GM18868 (cell line): ENCODE data around the gene FBXO31.
"Not testable (repeated sequence)": the region's sequence is repeated elsewhere in the genome, so short reads cannot be mapped to it uniquely, and the experiment has no call there.

Experiments used
- ATAC-seq: cut with Tn5 transposase; IDR thresholded peaks from one replicate; pipeline ENCODE4 v1.9.1; 2021; ENCODE audit warnings: mild to moderate bottlenecking, moderate library complexity; ENCODE audit not compliant: unreplicated experiment

FBXO31 gene

DNA sequence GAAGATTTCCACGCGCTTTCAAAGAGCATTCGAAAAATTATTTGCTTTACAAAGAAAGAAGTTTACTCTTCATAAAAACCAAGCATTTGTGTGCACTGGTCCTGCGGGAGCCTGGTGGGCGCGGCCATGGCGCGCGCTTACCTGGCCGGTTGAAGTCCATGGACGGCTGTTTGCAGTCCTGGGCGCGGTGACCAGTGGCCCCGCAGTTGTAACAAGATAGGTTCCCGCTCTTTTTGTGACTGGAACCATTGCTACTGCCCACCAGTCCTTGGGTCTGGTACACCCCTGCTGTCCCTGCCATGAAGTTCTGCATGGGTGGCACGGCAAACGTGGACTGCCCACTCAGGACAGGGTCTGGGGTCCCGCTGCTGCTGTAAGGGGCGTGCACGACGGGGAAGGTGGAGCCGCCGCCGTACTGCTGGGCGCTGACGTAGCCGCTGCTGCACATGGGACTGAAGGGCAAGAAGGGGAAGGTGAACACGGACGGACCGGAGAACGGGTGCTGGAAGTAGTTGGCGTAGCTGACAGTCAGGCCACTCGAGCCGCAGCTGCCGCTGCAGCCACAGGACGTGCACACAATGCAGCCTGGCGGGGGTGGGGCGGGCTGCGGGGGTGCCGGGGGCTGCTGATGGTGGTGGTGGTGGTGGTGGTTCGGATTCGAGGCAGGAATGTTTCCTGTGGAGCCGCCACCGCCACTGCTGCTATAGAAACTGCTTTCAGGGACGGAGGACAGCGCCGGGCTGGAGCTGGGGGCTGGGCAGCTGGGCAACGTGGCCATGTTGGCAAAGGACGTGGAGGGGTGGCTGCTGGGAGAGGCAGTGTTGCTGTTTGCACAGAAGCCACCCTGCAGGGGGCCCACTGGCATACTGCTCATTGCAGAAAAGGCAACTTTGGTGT, 28.0 kb upstream of the FBXO31 start:
- no peak for ATAC-seq

DNA sequence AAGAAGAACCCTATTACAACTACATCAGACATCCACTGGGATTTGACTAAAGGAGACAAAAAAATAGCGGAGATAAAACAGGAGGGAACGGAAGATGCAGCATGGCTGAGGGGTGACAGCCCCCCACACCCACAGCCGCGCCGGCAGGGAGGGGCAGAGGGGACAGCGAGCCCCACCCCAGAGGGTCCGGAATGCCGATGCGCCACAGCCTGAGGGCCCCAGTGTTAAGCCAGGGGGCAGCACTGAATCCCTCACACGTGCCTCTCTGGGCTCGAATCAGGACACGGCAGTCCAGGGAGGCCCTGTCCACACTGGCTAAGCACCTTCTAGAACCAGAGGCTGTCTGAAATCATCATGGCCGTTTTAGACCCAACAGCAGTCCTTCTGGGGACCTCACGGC, 27.4 kb upstream of the FBXO31 start:
- ATAC-seq = no peak

DNA sequence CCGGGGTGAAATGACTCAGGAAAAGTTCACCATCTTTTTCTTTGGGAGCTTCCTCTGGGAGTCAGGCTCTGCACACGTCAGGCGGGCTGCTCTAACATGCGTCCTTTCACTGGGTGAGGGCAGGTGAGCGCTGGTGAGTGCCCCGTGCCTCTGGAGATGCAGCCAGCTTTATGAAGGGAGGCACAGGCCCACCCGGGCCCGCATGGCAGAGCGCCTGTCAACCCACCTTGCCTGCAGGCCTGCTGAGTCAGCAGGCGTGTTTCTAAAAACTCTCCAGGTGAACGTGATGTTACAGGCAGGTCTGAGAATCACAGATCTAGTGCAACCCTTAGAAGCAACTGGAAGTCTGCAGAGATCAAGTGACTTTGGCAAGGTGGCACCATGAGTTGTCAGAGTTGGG, 27.0 kb upstream of the FBXO31 start:
- no peak for ATAC-seq

DNA sequence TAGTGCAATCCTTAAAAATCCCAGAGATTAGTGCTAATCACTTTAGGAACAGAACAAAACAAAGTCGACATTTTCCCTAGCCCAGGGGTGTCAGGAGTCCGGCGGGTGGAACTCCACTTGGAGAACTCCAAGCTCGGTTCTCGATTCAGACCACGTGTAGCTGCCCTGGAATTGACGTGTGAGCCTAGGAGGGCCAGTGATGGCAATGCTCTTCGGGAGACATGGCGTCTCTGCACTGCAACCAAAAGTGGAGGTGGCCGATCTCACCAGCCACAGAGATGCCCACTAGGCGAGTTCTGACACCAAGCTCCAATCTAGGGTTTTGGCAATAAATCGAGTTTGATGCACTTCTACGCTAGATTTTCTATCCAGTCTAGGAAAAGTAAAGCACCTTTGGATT, 26.2 kb upstream of the FBXO31 start:
- no peak for ATAC-seq

DNA sequence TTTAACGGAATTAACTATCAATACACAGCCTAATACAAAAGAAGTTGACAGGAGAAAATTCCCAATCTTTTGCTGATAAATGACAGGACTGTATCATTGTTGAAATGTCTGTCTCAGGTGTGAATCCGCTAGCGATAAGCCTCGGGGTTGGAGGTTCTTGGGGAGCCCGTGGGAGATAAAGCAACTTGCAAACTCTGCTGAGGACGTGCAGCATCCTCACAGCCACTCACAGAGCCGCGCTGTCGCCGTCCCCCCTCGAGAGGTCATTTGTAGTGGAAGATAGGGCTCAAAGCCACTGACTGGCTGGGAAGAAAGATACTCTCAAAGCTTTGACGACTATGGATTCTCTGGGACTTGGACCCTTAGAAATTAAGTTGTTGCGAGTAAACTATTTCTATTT, 25.6 kb upstream of the FBXO31 start:
- no peak for ATAC-seq

DNA sequence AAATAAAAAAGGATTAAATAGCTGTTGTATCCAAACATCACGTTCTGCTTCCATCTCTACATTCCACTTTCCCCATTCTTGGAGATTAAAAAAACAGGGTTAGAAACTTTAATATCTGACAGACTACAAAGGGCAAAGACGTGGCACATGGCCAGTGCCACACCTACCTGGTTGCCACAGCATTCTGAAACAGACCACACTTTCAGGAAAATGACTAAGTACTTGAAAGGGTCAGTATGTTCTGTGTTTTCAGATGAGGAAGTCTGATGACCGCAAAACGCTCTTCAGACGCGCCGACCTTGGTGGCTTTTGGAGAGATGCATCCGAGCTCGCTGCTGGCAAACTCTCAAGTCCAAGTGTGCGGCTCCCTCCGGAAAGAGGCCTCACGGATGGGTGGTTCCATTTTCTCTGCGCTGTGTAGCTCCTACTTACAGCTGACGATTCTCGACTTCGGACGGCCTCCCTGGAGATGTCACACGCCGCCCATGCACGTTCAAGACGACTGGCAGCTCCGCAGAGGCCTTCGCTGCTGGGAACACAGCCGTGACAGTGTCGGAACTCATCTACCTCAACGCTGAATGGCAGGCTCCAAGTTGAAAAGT, 24.0 kb upstream of the FBXO31 start:
- no peak for ATAC-seq

DNA sequence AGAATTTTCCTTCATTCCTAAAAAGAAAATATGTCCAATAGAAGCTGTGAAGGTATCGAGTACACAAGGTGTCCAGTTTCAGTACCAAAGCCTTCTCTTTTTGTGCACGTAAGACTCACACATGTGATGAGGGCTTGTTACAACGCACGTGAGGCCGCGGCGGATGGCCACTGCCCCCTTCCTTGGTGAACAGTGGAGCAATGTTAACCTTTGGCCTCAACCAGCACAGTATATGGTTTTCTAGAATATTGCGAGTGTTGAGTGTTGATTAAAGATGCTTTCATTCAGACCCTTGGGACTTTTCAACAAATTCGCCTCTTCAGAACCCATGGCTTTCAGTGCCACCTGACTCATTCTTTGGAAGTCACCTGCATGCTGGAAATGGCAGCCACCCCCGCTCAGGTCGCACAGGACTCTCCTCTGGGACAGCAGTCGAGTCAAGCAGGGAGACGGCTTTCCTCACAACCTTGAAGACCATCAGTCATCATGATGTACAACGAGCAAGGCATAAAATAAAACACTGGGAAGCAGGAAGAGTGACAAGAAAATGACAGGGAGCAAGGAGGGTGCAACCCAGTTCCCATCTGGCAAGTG, 23.0 kb upstream of the FBXO31 start:
- no peak for ATAC-seq

DNA sequence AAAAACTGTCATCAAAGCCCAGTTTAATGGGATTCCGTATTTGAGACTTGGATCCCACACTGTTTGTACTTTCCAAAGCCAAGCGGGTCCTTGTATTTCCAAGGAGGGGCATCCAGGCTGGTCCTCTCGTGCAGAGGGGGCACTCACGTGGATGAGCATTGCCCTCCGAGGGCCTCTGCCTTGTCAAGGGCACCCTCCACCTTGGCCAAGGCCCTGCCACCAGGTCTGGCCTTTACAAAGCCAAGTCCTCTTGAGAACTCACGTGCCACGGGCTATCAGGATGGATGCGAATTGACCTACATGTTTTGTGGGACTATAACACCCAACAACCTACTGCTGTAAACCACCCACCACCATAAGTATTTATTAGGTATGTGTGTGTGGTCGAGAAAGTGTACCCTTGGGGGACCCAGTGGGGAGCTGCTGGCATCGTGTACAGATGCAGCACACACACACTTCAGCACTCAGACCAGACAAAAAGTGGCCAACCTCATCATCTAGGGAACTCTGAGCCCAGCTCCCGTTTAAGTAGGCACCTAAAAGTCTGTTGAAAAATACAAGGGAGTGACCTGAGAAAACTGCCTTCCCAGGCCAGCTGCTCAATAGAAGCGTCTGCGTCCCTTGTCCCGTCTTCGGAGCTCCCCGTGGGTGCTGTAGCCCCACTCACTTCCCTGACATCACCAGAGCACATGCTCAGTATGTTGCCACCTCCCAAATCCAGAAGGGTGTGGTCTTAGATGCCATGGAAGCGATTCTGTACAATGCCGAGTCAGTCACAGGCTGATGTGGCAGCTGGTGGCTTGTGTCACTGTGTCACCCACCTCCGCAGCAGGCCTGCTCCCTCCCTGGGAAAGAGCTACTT, 21.4 kb upstream of the FBXO31 start:
- ATAC-seq = no peak

DNA sequence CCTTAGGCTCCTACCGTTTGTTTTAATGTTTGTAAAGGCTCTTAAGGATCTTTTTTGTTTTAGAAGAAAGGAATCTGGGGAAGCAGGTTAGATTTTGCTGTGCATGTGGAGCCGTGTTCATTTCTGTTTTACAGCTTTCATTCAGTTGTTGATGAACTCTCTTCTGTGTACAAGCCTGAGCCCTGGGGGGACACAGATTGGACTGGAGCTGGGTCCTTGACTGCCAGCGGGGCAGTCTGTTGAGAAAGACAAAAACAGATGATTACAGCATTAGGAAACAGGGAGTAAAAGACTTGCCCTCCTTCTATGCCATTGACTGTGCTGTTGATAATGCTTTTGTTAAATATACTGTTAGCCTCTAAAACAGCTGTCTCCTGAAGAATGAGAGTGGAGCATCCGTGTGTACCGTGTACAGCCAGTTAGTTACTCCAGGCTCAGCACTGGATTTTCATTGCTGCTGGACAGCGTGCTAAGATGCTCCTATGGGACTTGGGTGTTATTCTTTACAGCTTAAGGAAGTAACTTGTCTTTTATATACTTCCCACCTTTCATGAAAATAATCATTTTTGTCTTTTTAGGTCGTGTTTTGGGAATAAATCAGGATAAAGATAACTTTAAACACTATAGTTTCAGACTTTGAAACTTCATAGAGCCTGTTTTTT, 11.7 kb upstream of the FBXO31 start:
- no peak for ATAC-seq

DNA sequence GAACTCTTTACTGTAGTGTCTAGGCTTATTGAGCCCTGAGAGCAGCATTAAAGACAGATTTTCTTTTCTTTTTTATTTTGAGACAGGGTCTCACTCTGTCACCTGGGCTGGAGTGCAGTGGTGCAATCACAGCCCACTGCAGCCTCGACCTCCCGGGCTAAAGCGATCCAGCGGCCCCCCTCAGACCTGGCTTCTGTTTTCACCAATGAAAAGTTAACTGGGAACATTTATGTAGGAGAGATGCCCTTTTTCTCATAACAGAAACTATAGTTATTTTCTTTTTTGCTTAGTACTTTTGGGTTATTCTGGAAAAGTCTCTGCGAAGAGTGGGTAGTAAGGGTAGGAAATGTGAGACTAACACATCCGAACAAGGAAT, 10.1 kb upstream of the FBXO31 start:
- no peak for ATAC-seq

DNA sequence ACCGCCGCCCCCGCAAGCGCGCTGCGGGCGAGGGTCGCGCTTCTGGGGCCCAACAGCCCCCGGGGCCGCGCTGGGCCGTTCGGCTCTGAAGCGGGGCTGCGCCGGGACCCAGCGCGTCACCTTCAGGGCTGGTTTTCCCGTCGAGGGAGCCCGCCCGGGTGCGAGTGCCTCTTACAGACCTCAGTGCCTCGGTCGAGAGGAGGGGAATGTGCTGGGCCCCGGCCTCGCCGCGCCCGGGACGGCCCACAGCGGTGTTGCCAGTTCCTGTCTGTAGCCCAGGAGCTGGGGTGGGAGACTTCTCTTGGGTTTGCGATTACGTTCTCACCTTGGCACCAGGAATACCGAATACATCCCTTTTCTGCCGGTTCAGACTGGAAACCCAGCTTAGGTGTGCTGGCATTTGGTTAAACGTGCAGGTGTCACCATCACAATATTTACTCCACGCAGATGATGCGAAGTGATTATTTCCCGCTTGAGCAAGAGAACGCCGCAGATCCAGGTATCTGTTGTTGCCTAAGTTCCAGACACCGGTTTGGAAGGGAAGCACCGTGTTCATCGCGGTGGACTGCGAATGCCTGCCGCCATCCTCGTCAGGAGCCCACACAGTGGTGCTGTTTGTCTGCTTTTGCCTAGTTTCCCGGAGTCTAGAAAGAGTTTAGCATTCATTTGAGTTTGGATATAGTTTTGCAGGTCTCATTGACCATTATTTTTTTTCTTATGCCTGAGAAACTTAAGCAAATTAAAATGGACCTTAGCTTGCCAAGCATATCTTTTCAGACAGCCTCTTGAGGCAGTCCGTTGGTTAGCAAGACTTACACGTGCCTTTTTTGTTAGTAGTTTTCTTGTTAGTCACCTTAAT, 9.5 kb upstream of the FBXO31 start:
- no peak for ATAC-seq

DNA sequence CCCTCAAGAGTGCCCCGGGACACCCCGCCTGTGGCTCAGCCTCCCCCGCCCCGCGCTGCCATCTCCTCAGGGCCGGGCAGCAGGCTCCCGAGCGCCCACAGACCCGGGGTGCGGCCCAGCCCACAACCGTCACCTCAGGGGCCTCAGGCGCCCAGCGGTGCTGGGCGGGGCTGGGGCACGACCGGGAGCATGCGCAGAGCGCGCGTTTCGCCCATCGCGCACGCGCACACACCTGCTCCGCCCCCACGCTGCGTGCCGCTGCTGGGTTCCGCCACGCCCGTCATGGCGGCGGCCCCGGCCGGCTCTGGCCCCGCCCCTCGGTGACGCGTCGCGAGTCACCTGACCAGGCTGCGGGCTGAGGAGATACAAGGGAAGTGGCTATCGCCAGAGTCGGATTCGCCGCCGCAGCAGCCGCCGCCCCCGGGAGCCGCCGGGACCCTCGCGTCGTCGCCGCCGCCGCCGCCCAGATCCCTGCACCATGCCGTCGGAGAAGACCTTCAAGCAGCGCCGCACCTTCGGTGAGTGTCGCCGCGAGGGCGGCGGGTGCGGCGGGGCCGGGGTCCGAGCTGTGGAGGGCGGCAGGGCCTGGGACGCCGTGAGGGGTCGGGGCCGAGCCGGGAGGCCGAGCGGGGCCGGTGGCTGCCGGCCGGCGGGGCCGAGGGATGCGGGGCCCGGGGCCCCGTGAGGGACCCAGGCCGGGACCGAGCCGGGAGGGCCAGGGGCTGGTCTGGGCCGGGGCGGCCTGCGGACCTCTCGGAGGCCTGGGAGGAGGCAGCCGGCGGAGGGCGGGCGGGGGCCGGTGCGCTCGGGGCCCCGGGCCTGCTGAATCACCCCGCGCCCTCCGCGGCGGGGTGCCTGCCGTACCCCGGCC, 8.6 kb upstream of the FBXO31 start, which contains the start of gene MAP1LC3B:
Gene MAP1LC3B, plus strand, starts transcription at position 387 of the 871 bp plus-strand sequence. Its CDS starts 92 bp downstream, at position 479.
- ATAC-seq = peak; percentile 68

DNA sequence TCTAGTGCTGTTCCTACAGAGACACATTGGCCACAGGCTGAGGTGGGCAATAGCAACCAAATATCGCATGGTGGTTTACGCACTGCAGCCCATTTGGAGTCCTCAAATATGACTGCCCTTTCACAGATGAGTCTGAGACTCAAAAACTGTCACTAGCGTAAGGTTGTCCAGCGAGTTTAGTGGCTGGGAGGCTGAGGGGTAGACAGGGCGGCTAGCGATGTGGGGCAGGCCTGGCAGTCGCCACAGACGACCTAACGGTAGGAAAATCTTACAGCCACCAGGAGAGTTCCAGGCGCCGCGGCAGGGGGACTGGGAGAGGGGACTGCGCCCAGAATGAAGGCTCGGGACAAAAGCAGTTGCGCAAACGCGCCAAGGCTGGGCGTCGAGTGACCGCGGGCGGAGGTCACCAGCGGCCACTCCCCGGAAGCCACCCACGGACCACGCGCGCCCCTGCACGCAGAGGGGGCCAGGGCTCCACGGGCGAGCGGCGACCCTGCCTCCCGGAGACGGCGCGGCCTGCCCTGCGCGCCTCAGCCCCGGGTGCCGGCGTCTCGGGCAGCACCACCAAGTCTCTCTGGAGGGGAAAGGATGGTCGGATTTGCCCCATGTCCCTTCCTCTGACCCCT, 7.9 kb upstream of the FBXO31 start:
- no peak for ATAC-seq

DNA sequence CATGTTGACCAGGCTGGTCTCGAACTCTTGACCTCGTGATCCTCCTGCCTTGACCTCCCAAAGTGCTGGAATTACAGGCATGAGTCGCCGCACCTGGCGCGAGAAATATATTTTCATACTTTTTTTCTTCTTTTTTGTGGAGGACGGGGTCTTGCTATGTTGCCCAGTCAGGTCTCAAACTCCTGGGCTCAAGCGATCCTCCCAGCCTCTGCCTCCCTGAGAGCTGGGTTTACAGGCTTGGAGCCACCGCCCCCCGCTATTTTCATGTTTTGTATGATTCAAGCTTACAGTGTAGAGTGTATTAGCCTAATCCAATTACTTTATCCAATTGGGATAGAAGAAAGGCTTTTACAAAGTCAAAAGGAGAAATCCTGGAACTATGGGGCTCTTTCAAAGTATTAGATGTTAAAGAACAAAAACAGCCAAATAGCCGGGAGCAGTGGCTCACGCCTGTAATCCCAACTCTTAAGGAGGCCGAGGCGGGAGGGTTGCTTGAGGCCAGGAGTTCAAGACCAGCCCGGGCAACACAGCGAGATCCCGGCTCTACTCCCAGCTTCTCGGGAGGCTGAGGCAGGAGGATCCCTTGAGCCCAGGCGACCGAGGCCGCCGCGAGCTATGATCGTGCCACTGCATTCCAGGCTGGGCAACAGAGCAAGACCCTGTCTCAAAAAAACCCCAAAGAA, 7.2 kb upstream of the FBXO31 start:
- ATAC-seq = no peak

DNA sequence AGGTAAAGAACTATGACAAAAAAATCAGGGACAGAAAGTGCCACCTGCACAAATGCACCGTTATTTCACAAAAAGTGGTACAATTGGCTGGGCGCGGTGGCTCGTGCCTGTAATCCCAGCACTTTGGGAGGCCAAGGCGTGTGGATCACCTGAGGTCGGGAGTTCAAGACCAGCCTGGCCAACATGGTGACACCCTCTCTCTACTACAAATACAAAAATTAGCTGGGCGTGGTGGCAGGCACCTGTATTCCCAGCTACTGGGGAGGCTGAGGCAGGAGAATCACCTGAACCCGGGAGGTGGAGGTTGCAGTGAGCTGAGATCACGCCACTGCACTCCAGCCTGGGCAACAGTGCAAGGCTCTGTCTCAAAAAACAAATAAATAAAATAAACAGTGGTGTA, 6.3 kb upstream of the FBXO31 start:
- not testable (repeated sequence) for ATAC-seq

DNA sequence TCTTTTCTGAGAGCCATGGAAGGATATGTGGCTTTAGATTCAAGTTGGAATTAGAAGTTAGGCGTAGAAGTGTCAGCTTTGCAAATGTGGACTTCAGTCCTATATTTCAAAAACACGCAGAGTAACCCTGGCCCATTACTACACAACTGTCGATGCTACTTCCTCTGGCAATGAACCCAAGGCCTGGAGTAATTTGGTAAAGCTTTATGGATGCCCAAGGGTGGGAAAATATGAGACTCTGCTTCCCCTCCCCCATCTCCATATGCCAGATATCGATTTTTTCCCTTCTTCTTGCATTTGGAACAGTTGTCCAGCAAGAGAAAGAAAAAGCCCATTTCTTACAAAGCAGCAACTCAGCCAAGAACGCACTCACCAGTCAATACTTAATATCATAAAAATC, 5.7 kb upstream of the FBXO31 start:
- no peak for ATAC-seq

DNA sequence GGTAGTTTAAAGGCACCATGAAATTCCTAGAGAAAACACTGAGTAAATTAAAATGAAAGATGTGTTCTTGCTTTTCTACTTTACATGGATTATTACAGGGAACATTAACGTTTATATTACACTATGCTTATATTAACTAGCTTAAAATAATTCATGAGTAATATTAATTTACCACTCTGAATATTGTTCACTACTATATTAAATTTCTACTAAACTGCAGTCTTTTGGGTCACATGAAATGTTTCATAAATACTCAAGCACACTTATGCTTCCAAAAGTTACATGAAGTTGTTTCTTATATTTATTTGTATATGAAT, 5.2 kb upstream of the FBXO31 start:
- ATAC-seq = no peak
